IPS-15b (cell line): Measurements from ENCODE around the gene MGAT4A.
"Not testable (repeated sequence)": the region's sequence is repeated elsewhere in the genome, so short reads cannot be mapped to it uniquely, and the experiment has no call there.

ENCODE experiments used
- H3K27me3 ChIP-seq: one replicate; pipeline ENCODE4 v1.6.1; 2013; ENCODE audit warnings: low read length; ENCODE audit not compliant: control insufficient read depth, insufficient read depth
- H3K36me3 ChIP-seq: one replicate; pipeline ENCODE4 v1.6.1; 2013; ENCODE audit warnings: low read length; ENCODE audit not compliant: control insufficient read depth, insufficient read depth
- H3K4me1 ChIP-seq: one replicate; pipeline ENCODE4 v1.6.1; 2013; ENCODE audit warnings: mild to moderate bottlenecking, low read length; ENCODE audit not compliant: control insufficient read depth, insufficient read depth
- H3K4me3 ChIP-seq: one replicate; pipeline ENCODE4 v1.5.1; 2013; ENCODE audit warnings: low read depth, low read length
- H3K9ac ChIP-seq: one replicate; pipeline ENCODE4 v1.6.1; 2013; ENCODE audit warnings: low read depth, mild to moderate bottlenecking, low read length
- H3K9me3 ChIP-seq: one replicate; pipeline ENCODE4 v1.6.1; 2013; ENCODE audit warnings: mild to moderate bottlenecking, low read length; ENCODE audit not compliant: control insufficient read depth, insufficient read depth

Gene MGAT4A

GRCh38 chr2:98753801-98754200 is 22.9 kb upstream of the MGAT4A start:
- Histone ChIP-seq H3K4me1 (no peaks in the 10 kb centered on the region), H3K27me3 (no peaks in the 10 kb centered on the region), H3K4me3 (no peak overlapping the region), H3K9ac (no peak overlapping the region), H3K9me3 (no peaks in the 10 kb centered on the region), H3K36me3 (no peaks in the 10 kb centered on the region)

- H3K4me1 ChIP-seq, H3K36me3 ChIP-seq, H3K4me3 ChIP-seq, H3K9ac ChIP-seq, H3K27me3 ChIP-seq, H3K9me3 ChIP-seq: not testable (repeated sequence)
These were observed 21.8 kb upstream of the MGAT4A start for GRCh38 chr2:98752711-98753110.

- H3K9me3 ChIP-seq: no peaks in the 10 kb centered on the region
- peaks cover 4% of the 10 kb centered on the region for H3K4me1 ChIP-seq
- no peak overlapping the region for H3K9ac ChIP-seq
- no peaks in the 10 kb centered on the region for H3K36me3 ChIP-seq
- H3K4me3 ChIP-seq: no peak overlapping the region
- no peaks in the 10 kb centered on the region for H3K27me3 ChIP-seq
These were observed 20.8 kb upstream of the MGAT4A start for GRCh38 chr2:98751748-98752147.

- no peaks in the 10 kb centered on the region for H3K27me3 ChIP-seq
These were observed 19.8 kb upstream of the MGAT4A start for GRCh38 chr2:98750593-98751282.

GRCh38 chr2:98749066-98749450 is 18.1 kb upstream of the MGAT4A start:
- H3K36me3 ChIP-seq: no peaks in the 10 kb centered on the region
- peaks cover 4% of the 10 kb centered on the region for H3K4me1 ChIP-seq
- no peaks in the 10 kb centered on the region for H3K9me3 ChIP-seq
- no peak overlapping the region for H3K9ac ChIP-seq
- H3K4me3 ChIP-seq: no peak overlapping the region
- H3K27me3 ChIP-seq: no peaks in the 10 kb centered on the region

More at GRCh38 chr2:98750593-98751282, 19.8 kb upstream of the MGAT4A start:
- Histone ChIP-seq H3K4me1 (peaks cover 4% of the 10 kb centered on the region), H3K9me3 (no peaks in the 10 kb centered on the region), H3K9ac (no peak overlapping the region), H3K36me3 (no peaks in the 10 kb centered on the region), H3K4me3 (no peak overlapping the region)

- Histone ChIP-seq H3K27me3 (no peaks in the 10 kb centered on the region), H3K4me1 (peaks cover 4% of the 10 kb centered on the region), H3K9me3 (no peaks in the 10 kb centered on the region), H3K36me3 (no peaks in the 10 kb centered on the region), H3K9ac (no peak overlapping the region), H3K4me3 (no peak overlapping the region)
These were observed 17.5 kb upstream of the MGAT4A start for GRCh38 chr2:98748292-98749065.

GRCh38 chr2:98747888-98748287 is 17.0 kb upstream of the MGAT4A start:
- Histone ChIP-seq H3K36me3 (no peaks in the 10 kb centered on the region), H3K4me3 (no peak overlapping the region), H3K27me3 (no peaks in the 10 kb centered on the region), H3K9ac (no peak overlapping the region), H3K9me3 (no peaks in the 10 kb centered on the region), H3K4me1 (peaks cover 4% of the 10 kb centered on the region)

- no peaks in the 10 kb centered on the region for H3K36me3 ChIP-seq
- H3K4me1 ChIP-seq: peaks cover 4% of the 10 kb centered on the region
- no peaks in the 10 kb centered on the region for H3K9me3 ChIP-seq
- H3K4me3 ChIP-seq: no peak overlapping the region
- H3K27me3 ChIP-seq: no peaks in the 10 kb centered on the region
- no peak overlapping the region for H3K9ac ChIP-seq
These were observed 15.5 kb upstream of the MGAT4A start for GRCh38 chr2:98746426-98746825.

- H3K4me3 ChIP-seq: no peak overlapping the region
- no peaks in the 10 kb centered on the region for H3K27me3 ChIP-seq
- H3K9ac ChIP-seq: no peak overlapping the region
- no peaks in the 10 kb centered on the region for H3K9me3 ChIP-seq
- no peaks in the 10 kb centered on the region for H3K36me3 ChIP-seq
- H3K4me1 ChIP-seq: peaks cover 4% of the 10 kb centered on the region
These were observed 13.7 kb upstream of the MGAT4A start for GRCh38 chr2:98744595-98744994.

GRCh38 chr2:98743835-98744234 is 12.9 kb upstream of the MGAT4A start:
- no peaks in the 10 kb centered on the region for H3K36me3 ChIP-seq
- H3K9me3 ChIP-seq: no peaks in the 10 kb centered on the region
- H3K4me1 ChIP-seq: peaks cover 4% of the 10 kb centered on the region
- H3K27me3 ChIP-seq: no peaks in the 10 kb centered on the region
- no peak overlapping the region for H3K4me3 ChIP-seq
- no peak overlapping the region for H3K9ac ChIP-seq

- Histone ChIP-seq H3K9ac (no peak overlapping the region), H3K36me3 (no peaks in the 10 kb centered on the region), H3K4me1 (no peaks in the 10 kb centered on the region), H3K27me3 (no peaks in the 10 kb centered on the region), H3K9me3 (no peaks in the 10 kb centered on the region), H3K4me3 (no peak overlapping the region)
These were observed 8.1 kb upstream of the MGAT4A start for GRCh38 chr2:98739020-98739419.

- Histone ChIP-seq H3K9ac (no peak overlapping the region), H3K27me3 (no peaks in the 10 kb centered on the region), H3K4me3 (no peak overlapping the region), H3K4me1 (no peaks in the 10 kb centered on the region), H3K36me3 (no peaks in the 10 kb centered on the region), H3K9me3 (no peaks in the 10 kb centered on the region)
These were observed 7.4 kb upstream of the MGAT4A start for GRCh38 chr2:98738304-98738703.
